Measurements from ENCODE around the gene CACNA2D4.

Gene CACNA2D4

GRCh38 chr12:1826867-1827705, 91.4 kb downstream of the CACNA2D4 start:
- no peak for TF ChIP-seq CTCF (conservative IDR thresholded peaks at IDR 0.05; ENCODE audit: low read depth, low read length)
- no peak for DNase-seq (ENCODE audit: low read depth)
- no peak overlapping the region for H3K4me3 ChIP-seq (ENCODE audit: low read depth, low read length)

- no peak for TF ChIP-seq CTCF (conservative IDR thresholded peaks at IDR 0.05; ENCODE audit: low read depth, low read length)
- DNase-seq (ENCODE audit: low read depth) = no peak
- H3K4me3 ChIP-seq (ENCODE audit: low read depth, low read length) = no peak overlapping the region
Observed at GRCh38 chr12:1826401-1826800, 92.1 kb downstream of the CACNA2D4 start.

- TF ChIP-seq CTCF (conservative IDR thresholded peaks at IDR 0.05; ENCODE audit: low read depth, low read length) = no peak
- no peak for DNase-seq (ENCODE audit: low read depth)
Observed at GRCh38 chr12:1825382-1826102, 92.9 kb downstream of the CACNA2D4 start.

GRCh38 chr12:1823237-1823636, 95.2 kb downstream of the CACNA2D4 start:
- DNase-seq (ENCODE audit: low read depth) = no peak
- no peak for TF ChIP-seq CTCF (conservative IDR thresholded peaks at IDR 0.05; ENCODE audit: low read depth, low read length)
- H3K4me3 ChIP-seq (ENCODE audit: low read depth, low read length) = no peak overlapping the region

More at GRCh38 chr12:1825382-1826102, 92.9 kb downstream of the CACNA2D4 start:
- no peak overlapping the region for H3K4me3 ChIP-seq (ENCODE audit: low read depth, low read length)

GRCh38 chr12:1822699-1823098, 95.8 kb downstream of the CACNA2D4 start:
- H3K4me3 ChIP-seq (ENCODE audit: low read depth, low read length) = no peak overlapping the region
- TF ChIP-seq CTCF (conservative IDR thresholded peaks at IDR 0.05; ENCODE audit: low read depth, low read length) = no peak
- DNase-seq (ENCODE audit: low read depth) = no peak

- no peak for DNase-seq (ENCODE audit: low read depth)
- TF ChIP-seq CTCF (conservative IDR thresholded peaks at IDR 0.05; ENCODE audit: low read depth, low read length) = no peak
- no peak overlapping the region for H3K4me3 ChIP-seq (ENCODE audit: low read depth, low read length)
Observed at GRCh38 chr12:1821805-1822204, 96.6 kb downstream of the CACNA2D4 start.

All from choroid plexus epithelial cell (primary cell).